HepG2 (cell line): Measurements from ENCODE around the gene PLEKHG2. TPM values are rescaled to one million over a fixed set of nuclear protein-coding genes. Genes with fewer than 3 reads are reported as not detected.

Experiments
- ATAD3A ChIP-seq: sonication (generic); formaldehyde crosslinking; IDR thresholded peaks from 2 replicates; pipeline ENCODE4 v1.4.0; 2020; ENCODE audit warnings: missing genetic modification reagents
- BCLAF1 ChIP-seq: fragments of 450-650 bp; IDR thresholded peaks from 2 replicates; pipeline ENCODE4 v1.6.1; 2017; ENCODE audit warnings: mild to moderate bottlenecking
- ELF4 ChIP-seq: sonication (generic); formaldehyde crosslinking; IDR thresholded peaks from 2 replicates; pipeline ENCODE4 v1.5.0; 2020; ENCODE audit warnings: missing genetic modification reagents, mild to moderate bottlenecking, moderate library complexity, borderline replicate concordance
- ETS1 ChIP-seq: sonication (generic); formaldehyde crosslinking; IDR thresholded peaks from 2 replicates; pipeline ENCODE4 v1.4.0; 2020; ENCODE audit warnings: missing genetic modification reagents
- ETV6 ChIP-seq: sonication (generic); formaldehyde crosslinking; conservative IDR thresholded peaks from 2 replicates; pipeline ENCODE4 v1.4.0; 2020; ENCODE audit warnings: missing genetic modification reagents
- GATAD1 ChIP-seq: IDR thresholded peaks from 2 replicates; pipeline ENCODE4 v1.6.1; 2016; ENCODE audit warnings: missing genetic modification reagents, missing compliant biosample characterization
- HNRNPK ChIP-seq: fragments of 200-400 bp; formaldehyde crosslinking; IDR thresholded peaks from 2 replicates; pipeline ENCODE4 v1.6.1; 2018; ENCODE audit warnings: low read length, low read depth, moderate library complexity, mild to moderate bottlenecking; ENCODE audit not compliant: poor library complexity, severe bottlenecking
- KLF15 ChIP-seq: sonication (generic); formaldehyde crosslinking; IDR thresholded peaks from 2 replicates; pipeline ENCODE4 v1.8.1; 2023; ENCODE audit warnings: borderline replicate concordance, mild to moderate bottlenecking, inconsistent platforms, missing genetic modification reagents, mixed read lengths
- MAFG ChIP-seq: sonication (generic); formaldehyde crosslinking; IDR thresholded peaks from 2 replicates; pipeline ENCODE4 v1.5.1; 2020; ENCODE audit warnings: mild to moderate bottlenecking, missing genetic modification reagents
- MATR3 ChIP-seq: sonication (generic); formaldehyde crosslinking; IDR thresholded peaks from 2 replicates; pipeline ENCODE4 v1.4.0; 2020; ENCODE audit warnings: missing genetic modification reagents
- MXI1 ChIP-seq: IDR thresholded peaks from 3 replicates; pipeline ENCODE4 v1.6.1; 2012; ENCODE audit warnings: low read depth, low read length, inconsistent platforms, borderline replicate concordance
- MYC ChIP-seq: sonication (generic); formaldehyde crosslinking; IDR thresholded peaks from 2 replicates; pipeline ENCODE4 v1.9.0; 2021; ENCODE audit warnings: missing genetic modification reagents, borderline replicate concordance
- NKX3-1 ChIP-seq: sonication (generic); formaldehyde crosslinking; IDR thresholded peaks from 2 replicates; pipeline ENCODE4 v1.5.0; 2020; ENCODE audit warnings: missing genetic modification reagents
- PHF5A ChIP-seq: IDR thresholded peaks from one replicate; pipeline ENCODE4 v1.6.1; 2018; ENCODE audit warnings: low read depth, missing genetic modification reagents; ENCODE audit not compliant: unreplicated experiment
- STAT6 ChIP-seq: sonication (generic); formaldehyde crosslinking; IDR thresholded peaks from 2 replicates; pipeline ENCODE4 v1.4.0; 2020; ENCODE audit warnings: missing genetic modification reagents, mild to moderate bottlenecking, borderline replicate concordance
- TAF1 ChIP-seq: sonication (generic); formaldehyde crosslinking; IDR thresholded peaks from 2 replicates; pipeline ENCODE4 v1.4.0; 2020; ENCODE audit warnings: missing genetic modification reagents
- THYN1 ChIP-seq: sonication (generic); formaldehyde crosslinking; IDR thresholded peaks from 2 replicates; pipeline ENCODE4 v1.8.1; 2023; ENCODE audit warnings: low read depth, mild to moderate bottlenecking, moderate library complexity, missing genetic modification reagents, borderline replicate concordance
- ZNF34 ChIP-seq: sonication (generic); formaldehyde crosslinking; IDR thresholded peaks from 2 replicates; pipeline ENCODE4 v1.4.0; 2020; ENCODE audit warnings: mild to moderate bottlenecking, missing genetic modification reagents, borderline replicate concordance
- ZNF503 ChIP-seq: sonication (generic); formaldehyde crosslinking; IDR thresholded peaks from 2 replicates; pipeline ENCODE4 v1.4.0; 2020; ENCODE audit warnings: missing genetic modification reagents
- ZNF549 ChIP-seq: sonication (generic); formaldehyde crosslinking; IDR thresholded peaks from 2 replicates; pipeline ENCODE4 v1.5.0; 2020; ENCODE audit warnings: missing genetic modification reagents
- ZNF740 ChIP-seq: sonication (generic); formaldehyde crosslinking; IDR thresholded peaks from 2 replicates; pipeline ENCODE4 v1.4.0; 2020; ENCODE audit warnings: missing genetic modification reagents
- polyA plus RNA-seq, 8 experiments: library from polyadenylated mRNA; depleted of rRNA in 3 of 8; stranded (reverse) in 7 of 8; unstranded in 1 of 8; fragments of >200 nt; fragmentation: Illumina TruSeq in 4 of 8; extraction: Trizol in 4 of 8; gene quantifications; 2 replicates each; pipeline versions ENCODE4 v1.2.1 to v1.2.3, GENCODE V29; 2011 to 2016; ENCODE audit warnings: low read depth in 4 of 8, missing spikeins in 1 of 8, mixed read lengths in 1 of 8; ENCODE audit not compliant: insufficient read depth in 1 of 8
- total RNA-seq, 5 experiments: library from RNA; depleted of rRNA; stranded (reverse); fragments of >200 nt; fragmentation: Illumina TruSeq; extraction: Trizol; gene quantifications; 2 replicates each; pipeline ENCODE4 v1.2.3, GENCODE V29; 2016; ENCODE audit warnings: low read depth in 1 of 5

PLEKHG2 gene
- total and polyA plus RNA-seq, 2 of the 13 experiments (the other 11 are each of a cell fraction or from before 2014, with no cell fraction given), result 3.6 to 6.8 TPM

- TF ChIP-seq ZNF549 (CRISPR knock-in tag) (no peak), THYN1 (no peak), NKX3-1 (no peak), PHF5A (CRISPR knock-in tag) (no peak), ATAD3A (no peak), MXI1 (0 out of 3 replicates have a peak, but pooled peaks have one; percentile 9), MATR3 (CRISPR knock-in tag) (no peak), MYC (CRISPR knock-in tag) (0 out of 2 replicates have a peak, but pooled peaks have one; percentile 17), ETS1 (CRISPR knock-in tag) (0 out of 2 replicates have a peak, but pooled peaks have one; percentile 41), KLF15 (CRISPR knock-in tag) (no peak), BCLAF1 (no peak), ZNF34 (CRISPR knock-in tag) (no peak), ZNF740 (CRISPR knock-in tag) (no peak), TAF1 (peak; percentile 30; the same call in 1 of the 2 replicates), HNRNPK (peak; percentile 65), GATAD1 (CRISPR knock-in tag) (no peak), MAFG (CRISPR knock-in tag) (no peak), ZNF503 (CRISPR knock-in tag) (no peak), ELF4 (no peak), ETV6 (CRISPR knock-in tag) (peak; percentile 60; the same call in 1 of the 2 replicates), STAT6 (CRISPR knock-in tag) (no peak)
These were observed 922 bp downstream of the PLEKHG2 start (continued) for GRCh38 chr19:39413272-39413910.
